ENCODE data around the gene AFAP1L2.
"Not testable (repeated sequence)": the region's sequence is repeated elsewhere in the genome, so short reads cannot be mapped to it uniquely, and the experiment has no call there.

AFAP1L2 gene

DNA sequence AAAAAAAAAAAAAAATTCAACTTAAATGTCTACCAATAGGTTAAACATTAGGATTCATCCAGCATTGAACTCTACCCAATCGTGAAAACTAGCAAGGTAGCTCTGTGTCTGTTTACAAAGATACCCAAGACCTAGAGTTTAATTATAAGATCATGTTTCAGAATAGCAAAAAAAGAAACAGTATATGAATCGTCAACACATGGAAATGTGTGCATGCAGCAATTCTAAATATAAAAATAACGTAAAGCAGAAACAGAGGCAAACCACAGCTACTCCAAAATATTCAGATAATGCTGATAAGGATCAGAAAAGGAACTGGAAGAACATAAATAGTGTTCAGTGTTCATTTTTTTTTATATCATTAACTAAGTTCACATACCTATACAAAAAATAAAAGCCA, 68.7 kb downstream of the AFAP1L2 start:
- no peak for DNase-seq (ENCODE audit: low read depth in 3 of 3)

DNA sequence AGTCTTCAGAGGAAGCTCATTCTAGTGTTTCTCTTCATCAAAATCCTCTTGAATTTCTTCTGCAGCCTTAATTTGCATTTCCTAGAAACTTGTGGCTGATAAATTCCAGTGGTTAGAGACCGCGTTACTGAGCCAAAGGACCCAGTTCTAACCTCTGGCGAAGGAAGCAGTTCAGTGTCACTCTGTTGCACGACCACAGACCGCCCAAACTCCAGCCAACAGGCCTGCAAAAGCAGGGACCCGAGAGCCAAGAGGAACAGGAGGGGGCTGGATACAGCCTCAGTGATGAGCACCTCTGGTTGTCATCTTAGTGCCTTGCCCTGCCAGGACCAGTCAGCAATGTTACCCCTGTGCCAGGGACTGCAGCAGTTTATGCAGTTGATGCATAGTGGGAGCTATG, 70.0 kb downstream of the AFAP1L2 start:
- DNase-seq (ENCODE audit: low read depth in 3 of 3): no peak

DNA sequence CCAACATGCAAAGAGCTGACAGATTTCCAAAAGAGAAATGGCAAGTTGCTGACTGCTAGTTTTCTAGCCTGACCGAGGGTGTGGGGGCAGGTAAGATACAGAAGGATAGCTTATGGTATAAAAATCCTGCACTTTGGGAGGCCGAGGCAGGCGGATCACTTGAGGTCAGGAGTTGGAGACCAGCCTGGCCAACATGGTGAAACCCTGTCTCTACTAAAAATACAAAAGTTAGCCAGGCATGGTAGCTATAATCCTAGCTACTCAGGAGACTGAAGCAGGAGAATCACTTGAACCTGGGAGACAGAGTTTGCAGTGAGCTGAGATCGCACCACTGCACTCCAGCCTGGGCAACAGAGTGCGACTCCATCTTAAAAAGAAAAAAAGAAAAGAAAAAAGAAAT, 70.9 kb downstream of the AFAP1L2 start:
- DNase-seq (ENCODE audit: low read depth in 3 of 3): not testable (repeated sequence)

DNA sequence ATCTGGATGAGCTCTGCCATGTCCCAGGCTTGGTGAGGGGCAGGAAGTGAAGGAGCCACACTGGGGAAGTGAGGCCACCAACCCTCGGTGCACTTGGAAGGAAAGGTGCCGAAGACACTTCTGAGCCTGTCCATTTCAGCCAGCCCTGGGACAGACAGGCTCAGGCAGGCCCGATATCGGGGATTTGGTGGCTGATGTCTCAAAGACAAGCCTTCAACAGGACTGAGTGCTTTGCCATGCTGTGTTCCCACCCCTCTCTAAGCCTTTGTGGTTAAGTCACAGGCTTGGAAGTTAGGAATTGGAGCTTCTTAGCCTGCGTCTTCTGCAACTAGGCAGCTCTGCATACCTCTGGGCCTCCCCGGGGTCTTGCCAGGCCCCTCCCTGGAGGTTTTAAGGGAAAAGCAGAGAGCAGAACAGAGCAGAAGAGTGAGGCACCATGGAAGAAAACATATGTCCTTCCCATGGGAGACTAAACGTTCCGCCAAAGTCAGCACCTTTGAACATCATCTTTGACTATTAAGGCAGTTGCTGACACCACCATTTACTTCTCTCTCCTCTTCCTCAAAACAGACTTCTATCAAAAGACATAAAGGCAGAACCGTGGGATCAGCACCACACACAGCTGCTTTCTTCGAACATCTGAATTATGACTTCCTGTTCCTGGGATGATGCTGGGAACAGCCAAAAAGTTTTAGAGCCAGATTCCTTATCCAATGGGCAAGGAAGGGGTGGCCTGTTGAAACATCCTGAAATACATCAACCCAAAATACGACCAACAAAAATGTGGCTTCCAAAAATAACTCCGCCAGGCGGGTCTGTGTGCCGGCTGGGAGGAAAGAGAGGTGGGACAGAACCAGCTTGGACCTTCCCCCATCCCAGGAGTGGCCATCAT, 71.8 kb downstream of the AFAP1L2 start:
- no peak for DNase-seq (ENCODE audit: low read depth in 3 of 3)

DNA sequence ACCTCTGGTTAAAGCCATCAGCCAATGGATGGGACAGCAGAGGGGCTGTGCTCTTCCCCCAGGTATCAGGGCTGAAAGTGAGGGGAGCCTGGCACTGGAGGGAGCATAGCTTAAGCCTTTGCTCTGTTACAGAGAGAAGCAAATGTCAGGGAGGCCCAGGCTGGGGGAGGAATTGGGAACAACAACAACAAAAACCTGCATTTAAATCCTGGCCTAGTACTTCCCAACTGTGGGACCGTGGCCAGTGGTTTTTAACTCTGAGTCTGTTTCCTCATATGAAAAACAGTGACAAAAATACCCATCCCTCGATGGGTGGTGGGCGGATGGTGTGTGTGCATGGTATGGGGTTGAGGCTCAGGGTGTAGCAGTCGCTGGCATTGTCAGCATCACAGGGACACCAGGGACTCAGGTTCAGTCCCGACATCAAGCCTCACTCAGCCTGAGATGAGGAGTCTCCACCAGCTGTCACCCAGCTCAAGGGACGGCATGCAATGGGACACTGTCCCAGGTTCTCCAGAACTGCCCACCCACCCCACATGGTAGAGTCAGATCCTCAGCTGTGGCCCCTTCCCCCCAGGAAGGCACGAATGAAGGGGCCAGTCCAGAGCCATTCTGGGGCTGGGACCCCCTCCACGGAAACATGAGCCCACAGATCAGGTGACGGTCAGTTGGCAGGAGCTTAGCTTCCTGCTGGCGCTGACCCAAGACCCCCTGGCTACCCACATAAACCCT, 74.5 kb downstream of the AFAP1L2 start:
- no peak for DNase-seq (ENCODE audit: low read depth in 3 of 3)

GRCh38 chr10:114328874-114329273, 75.4 kb downstream of the AFAP1L2 start:
- no peak for DNase-seq (ENCODE audit: low read depth in 3 of 3)

DNA sequence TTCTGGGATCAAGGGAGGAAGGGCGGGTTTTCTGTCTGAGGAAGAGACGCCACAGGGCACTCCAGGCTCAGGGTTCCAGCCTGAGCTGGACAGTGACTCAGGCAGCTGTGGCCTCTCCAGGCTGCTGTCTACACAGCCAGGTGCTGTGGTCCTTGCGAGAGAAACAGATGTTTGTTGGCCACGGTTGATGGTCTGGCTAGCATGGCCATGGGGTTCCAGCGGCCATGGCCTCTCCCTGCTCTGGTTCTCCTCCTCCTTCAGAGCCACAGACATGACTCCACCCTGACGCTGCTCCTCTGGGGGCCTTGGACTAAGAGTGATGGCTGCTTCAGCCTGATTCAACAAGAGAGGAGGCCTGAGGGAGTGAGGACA, 75.9 kb downstream of the AFAP1L2 start:
- no peak for DNase-seq (ENCODE audit: low read depth in 3 of 3)

DNA sequence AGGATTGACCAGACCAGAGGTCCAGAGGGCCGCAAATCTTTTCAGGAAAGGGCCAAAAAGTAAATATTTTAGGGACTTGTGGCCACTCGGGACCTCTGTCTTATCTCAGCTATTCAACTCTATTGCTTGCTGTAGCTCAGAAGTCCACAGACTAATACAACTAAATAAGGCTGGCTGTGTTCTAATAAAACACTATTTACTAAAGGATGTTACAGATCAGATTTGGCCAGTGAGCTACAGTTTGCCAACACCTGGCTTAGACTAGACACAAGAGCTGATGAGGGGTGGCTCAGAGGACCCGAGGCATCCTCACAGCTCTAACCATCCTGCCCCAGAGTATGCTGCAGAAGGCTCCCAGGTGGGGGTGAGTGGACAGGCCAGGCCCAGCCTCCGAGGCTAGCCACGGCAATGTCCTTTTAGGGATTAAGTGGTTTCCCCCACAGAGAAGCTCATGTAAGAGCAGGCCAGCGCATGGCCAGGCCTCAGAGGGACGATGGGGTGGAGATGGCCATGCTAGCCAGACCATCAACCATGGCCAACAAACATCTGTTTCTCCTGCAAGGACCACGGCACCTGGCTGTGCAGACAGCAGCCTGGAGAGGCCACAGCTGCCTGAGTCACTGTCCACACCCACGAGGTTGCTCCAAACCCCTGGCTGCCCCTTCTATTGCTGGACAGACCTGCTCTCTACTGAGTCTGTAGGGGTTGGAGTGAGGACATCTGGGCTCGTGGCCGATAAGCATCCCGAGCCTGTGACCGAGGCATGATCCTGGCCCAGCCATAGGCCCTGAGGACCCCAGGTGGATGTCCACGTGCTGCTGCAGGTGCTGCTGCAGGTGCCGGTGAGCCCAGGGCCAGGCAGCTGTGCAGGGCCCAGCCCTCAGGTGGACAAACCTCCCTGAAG, 76.5 kb downstream of the AFAP1L2 start:
- no peak for DNase-seq (ENCODE audit: low read depth in 3 of 3)

DNA sequence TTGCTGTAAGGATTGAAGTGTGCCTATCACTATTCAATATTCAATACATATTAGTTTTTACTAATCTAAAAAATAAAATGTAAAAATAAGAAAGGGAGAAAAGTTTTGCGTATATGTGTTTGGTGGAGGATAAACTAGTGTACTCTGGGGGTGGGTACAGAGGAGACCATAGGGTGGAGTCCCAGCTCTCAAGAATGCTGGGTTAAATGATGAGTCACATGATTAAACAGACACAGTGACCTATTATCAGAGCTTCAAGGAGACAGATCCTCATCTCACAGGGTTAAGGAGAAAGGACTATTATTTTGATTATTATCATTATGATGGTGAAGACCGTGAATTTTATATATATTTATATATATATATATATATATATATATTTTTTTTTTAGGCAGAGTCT, 77.5 kb downstream of the AFAP1L2 start:
- no peak for DNase-seq (ENCODE audit: low read depth in 3 of 3)

DNA sequence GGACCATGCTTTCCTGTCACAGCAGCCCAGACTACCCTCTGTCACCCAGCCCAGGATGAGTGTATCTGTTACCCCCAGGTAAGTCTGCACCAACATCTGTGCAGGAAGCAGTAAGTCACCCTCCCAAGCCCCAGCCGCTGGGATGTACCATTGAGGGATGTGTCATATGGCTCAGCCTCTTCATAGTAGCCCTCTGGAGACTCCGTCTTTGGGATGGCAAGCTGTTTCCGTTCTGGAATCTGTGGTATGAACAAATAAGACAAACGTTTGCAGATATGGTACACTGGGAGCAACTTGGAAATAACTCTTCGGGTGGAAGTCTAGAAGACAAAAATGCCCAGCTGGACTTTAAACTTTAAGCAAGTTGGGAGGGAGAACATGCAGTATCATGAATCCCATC, 81.3 kb downstream of the AFAP1L2 start:
- no peak for DNase-seq (ENCODE audit: low read depth in 3 of 3)

DNA sequence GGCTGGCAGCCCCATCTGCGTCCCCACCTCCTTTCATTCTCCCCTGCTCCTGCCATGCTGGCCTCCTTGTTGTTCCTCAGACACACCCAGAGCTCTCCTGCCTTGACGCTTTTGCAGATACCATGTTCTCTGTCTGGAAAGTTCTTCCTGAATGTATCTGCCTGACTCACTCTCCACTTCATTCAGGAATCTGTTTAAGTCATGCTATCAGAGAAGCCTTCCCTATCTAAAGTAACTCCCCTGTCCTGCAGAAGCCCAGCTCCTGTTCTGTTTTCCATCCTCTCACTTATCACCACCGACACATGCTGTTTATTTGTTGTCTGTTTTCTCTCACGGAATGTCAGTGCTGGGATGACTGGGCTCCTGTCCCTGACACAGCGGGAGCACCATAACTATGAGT, 82.0 kb downstream of the AFAP1L2 start:
- no peak for DNase-seq (ENCODE audit: low read depth in 3 of 3)

DNA sequence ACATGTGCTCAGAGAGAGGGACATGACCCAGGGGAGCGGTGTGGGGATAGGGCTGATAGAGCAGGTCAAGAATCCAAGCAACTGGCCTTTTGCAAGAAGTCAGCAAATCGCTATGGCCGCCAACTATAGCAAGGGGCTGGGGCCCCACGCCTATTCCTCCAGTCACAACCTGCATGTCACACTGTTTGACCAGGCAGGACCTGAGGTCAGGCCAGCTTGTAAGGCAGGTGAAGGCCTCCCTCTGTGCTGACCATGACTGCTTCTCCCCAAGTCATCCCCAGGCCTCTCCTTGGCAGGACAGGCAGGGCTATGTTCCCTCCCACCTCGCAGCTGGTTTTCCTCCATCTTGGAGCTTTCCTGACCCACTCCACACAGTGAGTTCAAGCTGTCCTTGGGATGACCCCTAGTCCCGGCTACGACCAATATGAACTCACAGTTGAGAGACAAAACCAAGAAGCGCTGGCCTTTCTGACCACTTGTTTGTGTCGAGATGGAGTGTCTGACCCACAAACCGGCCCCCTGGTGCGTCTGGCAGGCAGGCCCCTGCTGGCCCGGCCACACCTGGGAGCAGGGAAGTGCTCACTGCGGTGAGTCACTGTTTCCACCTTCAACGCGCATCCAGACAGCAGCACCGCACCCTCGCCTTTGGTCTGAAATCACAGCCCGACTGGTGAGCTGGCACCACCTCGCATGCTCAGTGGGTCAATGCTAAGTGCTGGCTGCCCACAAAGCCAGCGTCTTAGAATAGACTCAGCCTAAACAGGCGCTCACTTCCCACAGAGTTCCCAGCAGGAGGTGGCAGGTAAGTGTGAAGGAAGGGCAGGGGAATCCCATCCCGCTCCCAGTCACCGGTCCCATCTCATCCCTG, 83.8 kb downstream of the AFAP1L2 start:
- DNase-seq (ENCODE audit: low read depth in 3 of 3): no peak

DNA sequence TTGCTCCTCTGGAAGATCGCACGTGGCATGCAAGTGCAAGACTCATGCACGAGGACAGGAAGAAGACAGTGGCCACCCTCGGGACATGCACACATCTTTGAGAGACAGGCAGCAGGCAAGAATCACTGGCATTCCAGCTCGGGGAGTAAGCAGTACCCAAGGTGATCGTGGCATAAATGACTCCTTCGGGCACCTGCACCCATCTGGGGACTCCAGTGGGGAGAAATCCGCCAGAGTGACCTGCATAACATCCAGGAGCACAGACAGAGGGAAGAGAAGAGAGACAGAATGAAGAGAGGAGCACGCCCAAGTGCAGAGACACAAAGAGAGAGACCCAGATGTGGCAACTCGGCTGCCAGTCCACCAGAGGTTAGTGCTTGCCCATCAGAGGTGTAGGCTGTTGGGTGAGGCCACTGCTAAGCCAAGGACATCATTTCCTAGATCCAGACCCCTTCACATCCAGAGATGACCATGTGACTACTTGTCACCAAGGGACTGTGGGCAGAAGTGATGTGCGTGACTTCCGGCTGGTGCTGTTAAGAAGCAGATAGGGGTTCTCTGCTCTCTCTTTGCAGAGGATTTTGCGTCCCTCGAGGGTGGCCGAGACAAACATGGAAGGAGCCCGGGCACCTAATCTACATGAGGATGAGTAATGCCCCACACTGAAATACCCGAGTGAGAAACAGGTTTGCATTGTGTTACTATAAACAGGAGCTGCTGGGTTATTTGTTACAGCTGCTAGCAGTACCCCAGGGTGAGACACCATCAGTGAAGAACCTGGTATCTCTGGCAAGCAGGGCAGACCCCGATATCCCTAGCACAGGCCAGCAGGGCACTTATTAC, 84.7 kb downstream of the AFAP1L2 start:
- no peak for DNase-seq (ENCODE audit: low read depth in 3 of 3)

GRCh38 chr10:114316744-114317143, 87.6 kb downstream of the AFAP1L2 start:
- no peak for DNase-seq (ENCODE audit: low read depth in 3 of 3)

DNA sequence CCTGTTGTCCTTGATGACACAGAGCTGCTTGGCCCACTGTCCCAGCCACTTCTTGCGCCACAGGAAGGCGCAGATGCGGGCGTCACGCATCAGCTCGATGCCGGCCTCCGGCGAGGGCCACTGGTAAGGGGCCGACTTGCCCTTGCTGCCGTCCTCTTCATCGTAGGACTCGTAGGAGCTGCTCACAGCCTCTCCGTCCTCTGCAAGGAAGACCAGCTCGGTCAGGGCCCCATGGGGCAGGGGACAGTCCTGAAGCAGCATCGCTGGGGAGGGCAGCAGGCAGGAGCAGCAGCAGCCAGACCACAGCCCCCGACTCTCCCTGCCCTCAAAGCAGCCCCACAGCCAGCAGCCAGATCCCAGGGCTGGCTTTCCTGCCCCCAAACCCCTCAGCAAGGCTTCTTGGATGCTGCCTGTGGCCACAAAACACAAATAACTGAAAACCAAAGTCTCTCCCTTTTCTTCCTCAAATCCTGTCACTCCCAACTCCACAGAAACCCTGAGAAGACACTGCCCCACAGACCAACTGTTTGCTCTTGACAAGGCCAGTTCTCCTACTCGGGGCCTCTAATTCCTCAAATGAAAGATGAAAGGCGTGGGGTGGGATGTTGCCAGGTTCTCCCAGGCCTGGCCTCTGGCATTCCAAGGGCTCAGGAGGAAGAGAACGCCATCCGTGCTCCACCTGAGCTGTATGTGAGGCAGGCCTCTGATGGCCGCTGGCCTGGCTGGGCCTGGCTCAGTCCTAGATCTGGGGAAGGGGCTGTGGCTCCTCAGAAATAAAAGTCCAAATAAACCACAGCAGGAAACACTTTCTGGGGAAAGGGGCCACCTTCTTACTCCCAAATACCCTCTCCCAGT, 88.5 kb downstream of the AFAP1L2 start:
- DNase-seq (ENCODE audit: low read depth in 3 of 3): no peak

DNA sequence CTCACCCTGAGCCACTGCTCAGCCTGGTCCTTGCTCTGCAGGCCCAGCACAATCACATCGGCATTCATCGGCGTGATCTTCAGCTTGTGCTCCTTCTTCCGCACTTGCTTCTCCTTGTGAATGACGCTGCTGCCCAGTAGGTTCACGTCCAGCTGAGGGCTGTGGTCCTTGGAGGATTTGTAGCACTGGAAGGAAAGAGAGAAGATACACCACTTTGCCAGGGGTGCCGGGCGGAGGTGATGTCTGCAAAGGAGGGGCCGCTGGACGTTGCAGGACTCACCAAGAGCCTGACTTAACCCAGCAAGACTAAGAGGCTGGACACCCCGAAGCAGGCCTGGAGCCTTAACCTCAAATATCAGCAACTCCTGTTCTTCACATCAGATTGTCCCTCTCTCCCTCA, 90.4 kb downstream of the AFAP1L2 start:
- DNase-seq (ENCODE audit: low read depth in 3 of 3): no peak

GRCh38 chr10:114313139-114313538, 91.2 kb downstream of the AFAP1L2 start:
- DNase-seq (ENCODE audit: low read depth in 3 of 3): no peak

DNA sequence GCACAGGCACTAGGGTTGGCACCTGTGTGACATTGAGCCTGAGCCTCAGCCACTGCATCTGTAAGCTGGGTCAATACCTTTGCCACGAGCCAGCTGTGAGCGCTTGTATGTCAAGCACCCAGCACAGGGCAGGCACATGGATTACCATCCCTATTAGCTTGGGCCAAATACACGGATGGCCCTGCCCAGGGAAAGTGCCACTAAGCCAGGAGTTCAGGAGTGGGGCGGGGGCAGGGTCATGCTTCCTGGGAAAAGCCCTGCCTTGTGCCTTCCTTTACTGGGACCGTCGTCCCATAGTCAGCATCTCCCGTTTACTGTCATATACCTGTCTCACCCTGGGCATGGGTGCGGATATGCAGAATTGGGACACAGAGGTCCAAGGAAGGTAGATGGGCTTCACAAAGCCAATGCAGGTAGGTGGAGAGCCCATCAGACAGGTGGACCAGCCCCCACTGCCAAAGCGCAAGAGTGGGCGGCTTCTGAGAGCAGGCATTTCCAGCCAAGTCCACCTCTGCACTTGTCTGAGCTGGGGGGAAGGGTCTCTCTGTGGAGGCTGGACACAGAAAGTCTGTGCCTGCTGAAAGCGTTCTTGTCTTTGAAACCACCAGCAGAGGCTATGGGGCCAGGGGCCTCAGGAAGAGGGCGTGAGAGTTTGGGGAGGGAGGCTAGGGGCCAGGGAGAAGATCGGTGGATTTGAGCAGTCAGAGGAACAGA, 92.6 kb downstream of the AFAP1L2 start:
- DNase-seq (ENCODE audit: low read depth in 3 of 3): no peak

DNA sequence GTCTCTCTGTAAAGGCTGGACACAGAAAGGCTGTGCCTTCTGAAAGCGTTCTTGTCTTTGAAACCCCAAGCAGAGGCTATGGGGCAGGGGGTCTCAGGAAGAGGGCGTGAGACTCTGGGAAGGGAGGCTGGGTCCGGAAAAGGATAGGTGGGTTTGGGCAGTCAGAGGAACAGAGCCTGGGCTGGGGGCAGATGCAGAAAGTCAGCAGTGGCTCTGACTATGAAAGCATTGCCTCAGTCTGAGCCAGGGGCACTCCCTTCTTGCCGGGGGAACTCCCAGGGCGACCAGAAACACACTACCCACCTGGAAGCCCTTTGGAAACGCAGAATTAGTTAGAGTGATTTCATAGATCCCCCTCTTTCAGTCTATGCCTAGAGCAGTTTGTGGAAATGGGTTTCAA, 93.3 kb downstream of the AFAP1L2 start:
- no peak for DNase-seq (ENCODE audit: low read depth in 3 of 3)
